ENCODE data around the gene AARS2.
"Not testable (repeated sequence)": the region's sequence is repeated elsewhere in the genome, so short reads cannot be mapped to it uniquely, and the experiment has no call there.

The AARS2 gene

DNA sequence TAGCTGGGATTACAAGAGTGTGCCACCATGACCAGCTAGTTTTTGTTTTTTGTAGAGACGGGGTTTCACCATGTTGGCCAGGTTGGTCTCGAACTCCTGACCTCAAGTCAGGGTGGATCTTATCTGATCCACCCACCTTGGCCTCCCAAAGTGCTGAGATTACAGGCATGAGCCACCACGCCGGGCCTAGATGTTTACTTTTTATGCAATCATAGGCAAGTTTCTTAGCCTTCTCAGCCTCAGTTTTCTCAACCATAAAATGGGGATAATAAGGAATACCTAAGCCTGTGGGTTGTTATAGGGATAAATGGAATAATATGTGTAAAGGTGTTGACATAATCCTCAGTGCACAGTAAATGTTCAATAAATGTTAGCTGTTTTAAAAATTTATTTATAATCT lies 39.1 kb upstream of the AARS2 start:
- no peak overlapping the region for H3K4me3 ChIP-seq (ENCODE audit: low read depth, low read length)
- POLR2A ChIA-PET = no interaction called here
- TF ChIP-seq, protein P1, sequence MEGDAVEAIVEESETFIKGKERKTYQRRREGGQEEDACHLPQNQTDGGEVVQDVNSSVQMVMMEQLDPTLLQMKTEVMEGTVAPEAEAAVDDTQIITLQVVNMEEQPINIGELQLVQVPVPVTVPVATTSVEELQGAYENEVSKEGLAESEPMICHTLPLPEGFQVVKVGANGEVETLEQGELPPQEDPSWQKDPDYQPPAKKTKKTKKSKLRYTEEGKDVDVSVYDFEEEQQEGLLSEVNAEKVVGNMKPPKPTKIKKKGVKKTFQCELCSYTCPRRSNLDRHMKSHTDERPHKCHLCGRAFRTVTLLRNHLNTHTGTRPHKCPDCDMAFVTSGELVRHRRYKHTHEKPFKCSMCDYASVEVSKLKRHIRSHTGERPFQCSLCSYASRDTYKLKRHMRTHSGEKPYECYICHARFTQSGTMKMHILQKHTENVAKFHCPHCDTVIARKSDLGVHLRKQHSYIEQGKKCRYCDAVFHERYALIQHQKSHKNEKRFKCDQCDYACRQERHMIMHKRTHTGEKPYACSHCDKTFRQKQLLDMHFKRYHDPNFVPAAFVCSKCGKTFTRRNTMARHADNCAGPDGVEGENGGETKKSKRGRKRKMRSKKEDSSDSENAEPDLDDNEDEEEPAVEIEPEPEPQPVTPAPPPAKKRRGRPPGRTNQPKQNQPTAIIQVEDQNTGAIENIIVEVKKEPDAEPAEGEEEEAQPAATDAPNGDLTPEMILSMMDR (IDR thresholded peaks at IDR 0.05; ENCODE audit: insufficient read depth, low read length, missing control alignments) = no peak
- no peak for DNase-seq (ENCODE audit: low read depth, low spot score)
- CTCF ChIA-PET = interaction anchor here (0.8 to 2.6 kb wide), 5 partner anchors 8 to 85 kb away, joined by 3 to 15 read pairs (median 4); partner anchors contain the start of gene AARS2

DNA sequence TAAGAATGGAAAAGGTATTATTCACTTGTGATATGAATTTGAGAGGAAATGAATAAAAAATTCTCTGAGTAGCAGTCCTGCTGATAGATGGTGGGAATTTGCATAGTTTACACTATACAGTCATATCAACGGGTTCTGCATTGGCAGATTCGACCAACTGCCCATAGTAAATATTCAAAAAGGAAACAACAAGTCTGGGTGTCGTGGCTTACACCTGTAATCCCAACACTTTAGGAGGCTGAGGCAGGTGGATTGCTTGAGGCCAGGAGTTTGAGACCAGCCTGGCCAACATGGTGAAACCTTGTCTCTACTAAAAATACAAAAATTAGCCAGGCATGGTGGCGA lies 37.5 kb upstream of the AARS2 start:
- H3K4me3 ChIP-seq (ENCODE audit: low read depth, low read length); POLR2A ChIA-PET; DNase-seq (ENCODE audit: low read depth, low spot score): not testable (repeated sequence)
- CTCF ChIA-PET = interaction anchor here (1.0 to 1.4 kb wide), 2 partner anchors 13 to 38 kb away, joined by 3 read pairs; partner anchors contain the start of gene AARS2

DNA sequence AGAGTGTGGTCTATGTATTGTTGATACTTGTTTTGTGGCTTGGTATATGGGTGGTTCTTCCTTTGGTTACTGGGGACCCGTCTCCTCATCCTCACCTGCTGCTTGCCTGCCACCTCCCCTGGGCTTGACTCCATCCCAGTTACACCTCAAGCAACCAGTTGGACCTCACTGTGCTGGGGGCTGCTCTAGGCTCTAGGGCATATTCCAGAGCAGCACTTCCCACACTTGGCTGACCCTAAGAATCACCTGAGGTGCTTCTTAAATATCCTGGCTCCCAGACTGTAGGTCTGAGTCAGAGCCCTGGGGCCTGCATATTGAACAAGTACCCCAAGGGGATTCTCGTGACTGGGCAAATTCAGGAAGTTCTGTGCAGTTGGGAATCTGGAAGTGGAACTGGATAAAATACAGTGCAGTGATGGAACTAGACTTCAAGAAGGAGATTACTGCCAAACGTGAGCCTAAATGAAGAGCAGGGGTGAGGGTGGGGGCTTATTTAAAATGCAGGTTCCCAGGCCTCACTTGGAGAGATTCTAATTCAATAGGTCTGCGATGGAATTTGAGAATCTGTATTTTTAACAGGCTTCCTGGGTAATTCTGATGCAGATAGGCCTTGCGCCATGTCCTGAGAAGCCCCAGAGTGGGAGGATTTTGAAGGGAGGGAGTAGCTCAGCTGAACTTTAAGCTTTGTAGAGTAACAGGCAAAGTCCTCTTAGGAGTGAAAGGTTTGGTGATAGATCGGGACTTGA lies 36.9 kb upstream of the AARS2 start:
- no peak overlapping the region for H3K4me3 ChIP-seq (ENCODE audit: low read depth, low read length)
- TF ChIP-seq, protein P1 (IDR thresholded peaks at IDR 0.05; ENCODE audit: insufficient read depth, low read length, missing control alignments) = no peak
- no peak for DNase-seq (ENCODE audit: low read depth, low spot score)
- ChIA-PET POLR2A (no interaction called here), CTCF (interaction anchor here (1.0 kb wide), 1 partner anchor 12 kb away, joined by 3 read pairs; no protein-coding TSS in a partner anchor)

DNA sequence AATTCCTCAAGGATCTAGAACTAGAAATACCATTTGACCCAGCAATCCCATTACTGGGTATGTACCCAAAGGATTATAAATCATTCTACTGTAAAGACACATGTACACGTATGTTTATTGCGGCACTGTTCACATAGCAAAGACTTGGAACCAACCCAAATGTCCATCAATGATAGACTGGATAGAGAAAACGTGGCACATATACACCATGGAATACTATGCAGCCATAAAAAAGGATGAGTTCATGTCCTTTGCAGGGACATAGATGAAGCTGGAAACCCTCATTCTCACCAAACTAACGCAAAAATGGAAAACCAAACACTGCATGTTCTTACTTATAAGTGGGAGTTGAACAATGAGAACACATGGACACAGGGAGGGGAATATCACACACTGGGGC lies 33.7 kb upstream of the AARS2 start:
- H3K4me3 ChIP-seq (ENCODE audit: low read depth, low read length); DNase-seq (ENCODE audit: low read depth, low spot score); POLR2A ChIA-PET: not testable (repeated sequence)
- CTCF ChIA-PET = interaction anchor here (1.2 to 2.8 kb wide), 5 partner anchors 8 to 80 kb away, joined by 3 to 17 read pairs (median 9); partner anchors contain the start of gene AARS2

DNA sequence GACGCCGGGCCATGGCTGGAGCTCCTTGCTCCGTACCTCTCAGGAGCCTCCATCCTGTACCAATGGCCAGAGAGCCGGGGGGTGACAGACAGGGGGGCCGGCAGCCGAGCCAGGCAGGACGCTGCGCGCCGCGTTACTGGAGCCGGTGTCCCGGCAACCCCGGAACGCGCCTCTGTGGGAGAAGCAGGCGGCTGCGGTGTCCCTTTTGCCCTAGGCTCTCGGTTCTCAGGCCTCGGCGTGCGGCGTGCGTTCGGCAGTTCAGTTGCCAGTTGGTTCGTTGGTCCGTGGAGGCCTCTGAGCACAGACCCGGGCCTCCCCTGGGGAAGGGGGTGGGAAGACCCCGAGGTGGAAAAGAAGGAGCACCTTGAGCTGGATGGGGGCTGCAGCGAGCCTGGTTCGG lies 29.3 kb upstream of the AARS2 start, which contains the start of gene SPATS1:
Gene SPATS1 (plus strand): TSS at position 162 of the 400 bp plus-strand sequence. CDS start 446 bp downstream, outside the sequence.
- POLR2A ChIA-PET = no interaction called here
- H3K4me3 ChIP-seq (ENCODE audit: low read depth, low read length) = no peak within 1 kb of the TSS
- no peak for DNase-seq (ENCODE audit: low read depth, low spot score)
- CTCF ChIA-PET = interaction anchor here (0.7 to 4.6 kb wide), 6 partner anchors 10 to 188 kb away, joined by 3 to 62 read pairs (median 6); partner anchors contain the start of genes AARS2 and TMEM151B
- TF ChIP-seq, protein P1 (IDR thresholded peaks at IDR 0.05; ENCODE audit: insufficient read depth, low read length, missing control alignments) = no peak

DNA sequence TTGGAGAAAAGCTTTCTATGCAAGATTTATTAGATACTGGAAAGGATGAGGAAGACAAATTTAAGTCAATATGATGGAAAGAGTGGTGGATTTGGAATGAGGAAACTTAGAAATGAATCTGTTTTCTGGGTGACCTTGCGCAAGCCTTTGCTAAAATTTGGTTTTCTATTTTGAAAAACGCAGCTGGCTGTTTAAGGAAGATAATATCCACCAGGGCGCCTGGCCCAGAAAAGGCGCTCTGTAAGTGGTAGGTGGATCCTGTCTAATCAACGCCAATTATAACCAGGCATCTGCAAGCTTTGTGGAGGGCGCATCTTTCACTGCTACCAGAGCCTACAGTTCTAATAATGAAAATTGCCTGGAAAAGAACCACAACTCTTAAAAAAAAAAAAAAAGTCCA lies 28.9 kb upstream of the AARS2 start:
- no peak overlapping the region for H3K4me3 ChIP-seq (ENCODE audit: low read depth, low read length)
- TF ChIP-seq, protein P1 (IDR thresholded peaks at IDR 0.05; ENCODE audit: insufficient read depth, low read length, missing control alignments) = no peak
- ChIA-PET CTCF (interaction anchor here (0.7 to 4.6 kb wide), 9 partner anchors 10 to 248 kb away, joined by 3 to 62 read pairs (median 4); partner anchors contain the start of genes AARS2 and TMEM151B), POLR2A (no interaction called here)
- no peak for DNase-seq (ENCODE audit: low read depth, low spot score)

DNA sequence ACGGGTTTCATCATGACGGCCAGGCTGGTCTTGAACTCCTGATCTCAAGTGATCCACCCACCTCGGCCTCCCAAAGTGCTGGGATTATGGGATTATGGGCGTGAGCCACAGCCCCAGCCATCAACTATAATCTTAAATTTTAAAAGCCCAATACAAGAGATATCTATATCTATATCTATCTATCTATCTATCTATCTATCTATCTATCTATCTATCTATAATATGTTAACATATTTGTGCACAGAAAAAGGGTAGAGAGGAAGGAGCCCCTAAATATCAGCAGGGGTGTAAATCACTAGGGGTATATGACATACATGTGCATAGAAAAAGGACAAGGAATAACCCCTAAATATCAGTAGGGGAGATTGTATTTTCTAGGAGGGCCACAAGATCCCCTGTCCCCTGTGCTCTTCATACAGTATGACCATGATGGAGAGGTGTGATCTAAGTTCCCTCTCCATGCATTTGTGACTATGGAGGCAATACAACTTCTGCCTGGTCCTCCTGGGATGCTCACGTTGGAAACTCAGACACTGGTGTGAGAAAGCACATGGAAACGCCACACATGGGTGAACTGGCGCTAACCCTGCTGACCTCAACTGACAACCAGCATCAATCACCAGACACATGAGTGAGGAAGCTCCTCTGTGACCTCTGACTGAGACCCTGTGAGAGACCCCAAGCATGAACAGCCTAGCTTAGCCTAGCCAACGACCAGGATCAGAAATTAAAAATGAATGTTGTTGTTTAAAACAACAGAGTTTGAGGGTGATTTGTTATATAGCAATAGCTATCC lies 28.1 kb upstream of the AARS2 start:
- H3K4me3 ChIP-seq (ENCODE audit: low read depth, low read length) = no peak overlapping the region
- TF ChIP-seq, protein P1 (IDR thresholded peaks at IDR 0.05; ENCODE audit: insufficient read depth, low read length, missing control alignments) = no peak
- ChIA-PET POLR2A (interaction anchor here (0.5 kb wide), 1 partner anchor 179 kb away, joined by 4 read pairs; no protein-coding TSS in a partner anchor), CTCF (interaction anchor here (0.7 to 4.6 kb wide), 9 partner anchors 9 to 247 kb away, joined by 3 to 62 read pairs (median 4); partner anchors contain the start of genes AARS2 and TMEM151B)
- DNase-seq (ENCODE audit: low read depth, low spot score) = no peak

Measured in AG04449 (cell line).